ENCODE measurements around the gene FRS2.

The FRS2 gene

GRCh38 chr12:69473262-69473661, 3.1 kb downstream of the FRS2 start:
- DNase-seq (ENCODE audit: insufficient read length, low spot score) (no peak), FAIRE-seq (peak; percentile 23)
- TF ChIP-seq POLR2AphosphoS5 (IDR thresholded peaks at IDR 0.05; ENCODE audit: low read depth, low read length) (no peak), POU2F2 (IDR thresholded peaks at IDR 0.05; ENCODE audit: low read depth, low read length) (no peak)

GRCh38 chr12:69474456-69474855, 4.3 kb downstream of the FRS2 start:
- DNase-seq (ENCODE audit: insufficient read length, low spot score): no peak
- TF ChIP-seq PAX5 (IDR thresholded peaks at IDR 0.05; ENCODE audit: insufficient read depth, low read length, severe bottlenecking) (no peak), POU2F2 (IDR thresholded peaks at IDR 0.05; ENCODE audit: low read depth, low read length) (no peak), POLR2AphosphoS5 (IDR thresholded peaks at IDR 0.05; ENCODE audit: low read depth, low read length) (no peak), SPI1 (IDR thresholded peaks at IDR 0.05; ENCODE audit: low read depth, low read length) (no peak), POLR2A (IDR thresholded peaks at IDR 0.05; ENCODE audit: low read depth, low read length) (no peak), TAF1 (IDR thresholded peaks at IDR 0.05; ENCODE audit: low read depth, low read length) (no peak)
- FAIRE-seq: no peak

DNA sequence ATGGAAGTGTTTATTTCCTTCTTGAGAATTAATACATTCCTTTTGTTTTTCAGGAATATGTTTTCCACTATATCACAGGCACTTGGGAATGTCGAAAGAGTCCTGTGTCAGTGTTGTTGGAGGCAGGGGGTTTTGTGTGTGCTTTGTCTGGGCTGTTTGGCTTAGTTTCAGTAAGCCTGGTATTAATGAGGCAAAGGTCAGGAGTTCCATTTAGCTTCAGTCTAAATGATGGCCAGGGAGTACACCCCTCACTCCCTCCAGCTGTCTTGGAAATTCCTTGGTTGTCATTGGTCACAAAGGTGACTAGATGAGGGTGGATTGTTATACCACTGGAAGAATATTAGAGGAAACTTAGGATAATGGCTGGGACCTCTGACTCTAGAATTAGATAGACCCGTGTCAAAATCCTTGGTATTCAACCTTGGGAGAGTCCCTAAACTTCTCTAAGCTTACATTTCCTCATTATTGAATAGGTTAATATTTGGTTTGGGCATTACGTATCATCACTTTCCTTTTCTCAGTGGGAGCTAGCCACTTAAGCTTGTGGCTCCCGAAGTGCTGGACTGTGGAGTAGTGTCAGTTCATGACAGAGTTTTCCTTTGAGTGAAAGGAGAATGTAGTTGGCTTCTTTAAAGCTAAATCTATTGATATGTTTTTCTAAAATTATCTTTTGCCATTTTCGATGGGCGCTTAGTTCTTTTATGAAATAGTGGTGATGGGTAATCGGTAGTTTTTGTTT, 5.2 kb downstream of the FRS2 start:
- FAIRE-seq: no peak
- DNase-seq (ENCODE audit: insufficient read length, low spot score): no peak
- TF ChIP-seq TAF1 (IDR thresholded peaks at IDR 0.05; ENCODE audit: low read depth, low read length) (no peak), SPI1 (IDR thresholded peaks at IDR 0.05; ENCODE audit: low read depth, low read length) (no peak), PAX5 (IDR thresholded peaks at IDR 0.05; ENCODE audit: insufficient read depth, low read length, severe bottlenecking) (no peak), POLR2AphosphoS5 (IDR thresholded peaks at IDR 0.05; ENCODE audit: low read depth, low read length) (no peak), POU2F2 (IDR thresholded peaks at IDR 0.05; ENCODE audit: low read depth, low read length) (no peak)

- no peak for DNase-seq (ENCODE audit: insufficient read length, low spot score)
- no peak for FAIRE-seq
Observed at GRCh38 chr12:69476276-69477017, 6.3 kb downstream of the FRS2 start.

DNA sequence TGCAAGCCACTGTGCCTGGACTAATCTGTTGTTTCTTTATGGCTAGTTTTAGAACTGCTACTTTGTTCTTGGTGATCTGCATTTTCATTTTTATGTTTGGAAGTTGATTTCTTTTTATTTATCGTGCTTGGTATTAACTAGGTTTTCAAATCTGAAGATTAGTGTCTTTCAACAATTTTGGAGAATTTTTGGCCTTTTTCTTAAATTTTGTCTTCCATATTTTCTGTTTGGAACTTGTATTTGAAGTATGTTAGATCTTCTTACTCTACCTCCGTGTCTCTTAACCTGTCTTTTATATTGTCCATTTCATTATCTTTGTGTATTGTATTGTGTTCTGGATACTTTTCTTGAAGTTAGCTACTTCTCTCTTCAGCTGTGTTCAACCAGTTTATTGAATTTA, 9.5 kb downstream of the FRS2 start:
- TF ChIP-seq POU2F2 (IDR thresholded peaks at IDR 0.05; ENCODE audit: low read depth, low read length): no peak
- TF ChIP-seq SPI1 (IDR thresholded peaks at IDR 0.05; ENCODE audit: low read depth, low read length): no peak
- no peak for TF ChIP-seq TAF1 (IDR thresholded peaks at IDR 0.05; ENCODE audit: low read depth, low read length)
- DNase-seq (ENCODE audit: insufficient read length, low spot score): no peak
- FAIRE-seq: no peak

More at GRCh38 chr12:69476276-69477017, 6.3 kb downstream of the FRS2 start:
- TF ChIP-seq PAX5 (IDR thresholded peaks at IDR 0.05; ENCODE audit: insufficient read depth, low read length, severe bottlenecking): no peak
- no peak for TF ChIP-seq POLR2AphosphoS5 (IDR thresholded peaks at IDR 0.05; ENCODE audit: low read depth, low read length)
- no peak for TF ChIP-seq TAF1 (IDR thresholded peaks at IDR 0.05; ENCODE audit: low read depth, low read length)
- no peak for TF ChIP-seq SPI1 (IDR thresholded peaks at IDR 0.05; ENCODE audit: low read depth, low read length)
- TF ChIP-seq POLR2A (IDR thresholded peaks at IDR 0.05; ENCODE audit: low read depth, low read length): no peak
- no peak for TF ChIP-seq POU2F2 (IDR thresholded peaks at IDR 0.05; ENCODE audit: low read depth, low read length)

- FAIRE-seq: no peak
- DNase-seq (ENCODE audit: insufficient read length, low spot score): no peak
- TF ChIP-seq POLR2AphosphoS5 (IDR thresholded peaks at IDR 0.05; ENCODE audit: low read depth, low read length): no peak
- no peak for TF ChIP-seq POU2F2 (IDR thresholded peaks at IDR 0.05; ENCODE audit: low read depth, low read length)
- no peak for TF ChIP-seq POLR2A (IDR thresholded peaks at IDR 0.05; ENCODE audit: low read depth, low read length)
- TF ChIP-seq TAF1 (IDR thresholded peaks at IDR 0.05; ENCODE audit: low read depth, low read length): no peak
- TF ChIP-seq SPI1 (IDR thresholded peaks at IDR 0.05; ENCODE audit: low read depth, low read length): no peak
- TF ChIP-seq PAX5 (IDR thresholded peaks at IDR 0.05; ENCODE audit: insufficient read depth, low read length, severe bottlenecking): no peak
Observed at GRCh38 chr12:69480698-69481097, 10.5 kb downstream of the FRS2 start.

- no peak for TF ChIP-seq POLR2AphosphoS5 (IDR thresholded peaks at IDR 0.05; ENCODE audit: low read depth, low read length)
- no peak for TF ChIP-seq SPI1 (IDR thresholded peaks at IDR 0.05; ENCODE audit: low read depth, low read length)
- TF ChIP-seq POU2F2 (IDR thresholded peaks at IDR 0.05; ENCODE audit: low read depth, low read length): no peak
- no peak for TF ChIP-seq TAF1 (IDR thresholded peaks at IDR 0.05; ENCODE audit: low read depth, low read length)
- TF ChIP-seq POLR2A (IDR thresholded peaks at IDR 0.05; ENCODE audit: low read depth, low read length): no peak
- no peak for TF ChIP-seq PAX5 (IDR thresholded peaks at IDR 0.05; ENCODE audit: insufficient read depth, low read length, severe bottlenecking)
- DNase-seq (ENCODE audit: insufficient read length, low spot score) (no peak), FAIRE-seq (no peak)
Observed at GRCh38 chr12:69481133-69481532, 10.9 kb downstream of the FRS2 start.

GRCh38 chr12:69483700-69484099, 13.5 kb downstream of the FRS2 start:
- DNase-seq (ENCODE audit: insufficient read length, low spot score): no peak
- TF ChIP-seq POU2F2 (IDR thresholded peaks at IDR 0.05; ENCODE audit: low read depth, low read length): no peak
- no peak for TF ChIP-seq POLR2AphosphoS5 (IDR thresholded peaks at IDR 0.05; ENCODE audit: low read depth, low read length)
- no peak for TF ChIP-seq SPI1 (IDR thresholded peaks at IDR 0.05; ENCODE audit: low read depth, low read length)
- TF ChIP-seq POLR2A (IDR thresholded peaks at IDR 0.05; ENCODE audit: low read depth, low read length): no peak
- TF ChIP-seq TAF1 (IDR thresholded peaks at IDR 0.05; ENCODE audit: low read depth, low read length): no peak
- no peak for TF ChIP-seq PAX5 (IDR thresholded peaks at IDR 0.05; ENCODE audit: insufficient read depth, low read length, severe bottlenecking)
- no peak for FAIRE-seq

DNA sequence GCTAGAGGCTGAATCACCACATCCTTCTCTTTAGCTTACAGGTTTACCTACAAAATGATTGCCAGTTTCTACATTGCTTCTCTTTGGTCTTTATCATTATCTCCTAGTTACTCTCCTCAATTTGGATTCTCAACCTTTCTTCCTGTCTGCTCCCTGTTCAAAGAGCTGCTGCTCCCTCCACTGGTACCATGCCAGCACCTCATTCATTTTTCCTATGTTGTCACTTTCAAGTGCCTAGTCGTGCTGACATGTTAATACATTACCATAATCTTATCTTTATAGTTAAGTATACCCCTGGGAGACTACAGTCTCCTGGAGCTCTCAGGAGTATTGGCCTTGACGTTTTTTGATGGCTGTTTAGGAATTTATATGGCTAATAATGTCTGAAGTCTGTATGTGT, 14.2 kb downstream of the FRS2 start:
- DNase-seq (ENCODE audit: insufficient read length, low spot score): no peak
- FAIRE-seq: no peak
- TF ChIP-seq POLR2A (IDR thresholded peaks at IDR 0.05; ENCODE audit: low read depth, low read length) (no peak), TAF1 (IDR thresholded peaks at IDR 0.05; ENCODE audit: low read depth, low read length) (no peak), POU2F2 (IDR thresholded peaks at IDR 0.05; ENCODE audit: low read depth, low read length) (no peak), POLR2AphosphoS5 (IDR thresholded peaks at IDR 0.05; ENCODE audit: low read depth, low read length) (no peak), SPI1 (IDR thresholded peaks at IDR 0.05; ENCODE audit: low read depth, low read length) (no peak), PAX5 (IDR thresholded peaks at IDR 0.05; ENCODE audit: insufficient read depth, low read length, severe bottlenecking) (no peak)

Measured in GM12891 (cell line).